ENCODE data around the gene EYS.

DNA sequence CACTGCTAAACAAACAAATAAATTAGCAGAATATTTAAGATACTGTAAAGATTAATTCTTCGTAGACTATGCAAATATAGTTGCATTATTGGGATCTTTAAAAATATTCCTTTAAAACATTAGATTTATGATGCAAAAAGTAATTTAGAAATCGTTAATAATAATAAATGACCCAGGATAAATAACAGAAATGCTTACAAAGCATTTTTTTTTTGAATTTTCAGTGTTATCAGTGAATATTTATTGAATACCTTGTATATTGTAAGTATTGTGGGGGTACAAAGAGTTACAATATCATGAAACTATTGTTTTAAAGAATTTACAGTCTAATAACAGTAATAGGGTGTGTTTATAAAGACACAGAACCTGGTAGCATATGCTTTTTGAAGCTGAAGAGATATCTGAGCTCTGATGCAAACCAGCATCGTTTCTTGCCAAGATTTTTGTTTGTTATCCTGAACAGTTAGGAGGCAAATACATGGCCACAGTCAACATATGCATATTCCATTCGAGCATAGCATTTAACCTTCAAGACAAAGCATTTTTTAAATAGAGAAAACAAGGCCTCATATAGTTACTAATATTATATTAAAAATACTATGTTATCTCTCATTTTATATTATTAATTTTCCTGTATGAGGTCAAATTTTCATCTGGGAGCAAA is 1584.2 kb downstream of the EYS start:
- TF ChIP-seq CTCF (conservative IDR thresholded peaks at IDR 0.05; ENCODE audit: low read length) (no peak), EZH2phosphoT487 (IDR thresholded peaks at IDR 0.05; ENCODE audit: borderline replicate concordance) (no peak)

All from Loucy (cell line).